PC-9 (cell line): Measurements from ENCODE around the gene PEA15. TPM values are rescaled to one million over a fixed set of nuclear protein-coding genes. Genes with fewer than 3 reads are reported as not detected.
A peak's percentile ranks its signal among the peaks of the same experiment; 100 is the strongest.

Experiments
- BruUV-seq: library from RNA; stranded (reverse); fragments of 400-500 nt; replicated peaks from 2 replicates; lab custom pipeline; 2021; lab: Mats Ljungman, UMichigan
- CTCF ChIA-PET: fragments of 300-600 bp; sonication (Branson Sonifier 250); formaldehyde crosslinking; loops from one replicate; lab custom pipeline; 2022; ENCODE audit warnings: antibody characterized with exemption; lab: Charles Lee
- POLR2A ChIA-PET: fragments of 300-600 bp; sonication (Branson Sonifier 250); formaldehyde crosslinking; loops from one replicate; lab custom pipeline; 2022; ENCODE audit warnings: antibody characterized with exemption; ENCODE audit not compliant: unreplicated experiment; lab: Charles Lee
- DNase-seq, 2 experiments: peaks; one replicate each; pipeline versions ENCODE4 v3.0.0 to v3.0.0-alpha.2; 2015 to 2022; ENCODE audit warnings: mixed read lengths in 1 of 2
- H2AFZ ChIP-seq: fragments of 200-600 bp; sonication (generic); 2 replicates; pipeline ENCODE4 v1.8.1; 2017; ENCODE audit warnings: antibody characterized with exemption
- H3F3A ChIP-seq: fragments of 200-600 bp; sonication (generic); 2 replicates; pipeline ENCODE4 v1.8.1; 2017; ENCODE audit warnings: antibody characterized with exemption, mild to moderate bottlenecking, low read depth; ENCODE audit not compliant: insufficient read depth
- H3K27ac ChIP-seq: fragments of 200-600 bp; sonication (generic); 2 replicates; pipeline ENCODE4 v1.6.1; 2016; ENCODE audit warnings: mixed run types
- H3K27me3 ChIP-seq: fragments of 200-600 bp; sonication (generic); 2 replicates; pipeline ENCODE4 v1.6.1; 2016; ENCODE audit warnings: low read depth, mixed run types; ENCODE audit not compliant: insufficient read depth
- H3K36me3 ChIP-seq: fragments of 200-600 bp; sonication (generic); 2 replicates; pipeline ENCODE4 v1.6.1; 2016; ENCODE audit warnings: low read depth, mixed run types
- H3K4me1 ChIP-seq: fragments of 200-600 bp; sonication (generic); replicated peaks from 2 replicates; pipeline ENCODE4 v1.6.1; 2016; ENCODE audit warnings: mixed run types; ENCODE audit not compliant: insufficient read depth
- H3K4me2 ChIP-seq: fragments of 200-600 bp; sonication (generic); 2 replicates; pipeline ENCODE4 v1.6.1; 2017; ENCODE audit warnings: mixed run types
- H3K4me3 ChIP-seq: fragments of 200-600 bp; sonication (generic); 2 replicates; pipeline ENCODE4 v1.6.1; 2016; ENCODE audit warnings: mixed run types
- H3K79me2 ChIP-seq: fragments of 200-600 bp; sonication (generic); 2 replicates; pipeline ENCODE4 v1.6.1; 2017; ENCODE audit warnings: low read depth, mixed run types
- H3K9me2 ChIP-seq: fragments of 200-600 bp; sonication (generic); 2 replicates; pipeline ENCODE4 v1.8.1; 2017; ENCODE audit warnings: mild to moderate bottlenecking; ENCODE audit not compliant: insufficient read depth
- H3K9me3 ChIP-seq: fragments of 200-600 bp; sonication (generic); 2 replicates; pipeline ENCODE4 v1.8.1; 2016; ENCODE audit warnings: low read depth; ENCODE audit not compliant: insufficient read depth
- H4K20me1 ChIP-seq: fragments of 200-600 bp; sonication (generic); 2 replicates; pipeline ENCODE4 v1.8.1; 2017; ENCODE audit not compliant: insufficient read depth
- CTCF ChIP-seq: fragments of 200-600 bp; sonication (generic); conservative IDR thresholded peaks from 2 replicates; pipeline ENCODE4 v1.6.1; 2017; ENCODE audit warnings: mixed run types, antibody characterized with exemption, mild to moderate bottlenecking, moderate library complexity
- EZH2 ChIP-seq: fragments of 200-600 bp; sonication (generic); IDR thresholded peaks from 2 replicates; pipeline ENCODE4 v1.8.0; 2017; ENCODE audit warnings: antibody characterized with exemption, low read depth
- intact Hi-C: fragments of 100-400 bp; cut with micrococcal nuclease; formaldehyde crosslinking; loops from one replicate; pipeline ENCODE4 v1.10.0; 2022; ENCODE audit not compliant: unreplicated experiment
- total RNA-seq: library from RNA; stranded (reverse); gene quantifications from 2 replicates; pipeline ENCODE4 v1.2.3, GENCODE V29; 2021

The PEA15 gene
- total RNA-seq, 1 experiment from 2014 or later: 139 TPM

GRCh38 chr1:160164121-160164520 is 41.1 kb upstream of the PEA15 start:
- Histone ChIP-seq H3K27me3 (no peaks in the 10 kb centered on the region), H3K4me2 (no peak overlapping the region), H3F3A (peaks cover under 1% of the 10 kb centered on the region; the same call in 1 of the 2 replicates), H3K9me2 (no peaks in the 10 kb centered on the region; the same call in 1 of the 2 replicates), H3K79me2 (no peaks in the 10 kb centered on the region), H4K20me1 (no peaks in the 10 kb centered on the region), H3K27ac (no peak overlapping the region), H3K9me3 (no peaks in the 10 kb centered on the region), H3K4me1 (peaks cover 19% of the 10 kb centered on the region; the same call in 1 of the 2 replicates), H3K4me3 (no peak overlapping the region), H3K36me3 (no peaks in the 10 kb centered on the region), H2AFZ (no peak overlapping the region)
- no peak for DNase-seq
- CTCF ChIA-PET: no interaction called here
- POLR2A ChIA-PET: no interaction called here
- BruUV-seq: no TSS peak
- TF ChIP-seq EZH2 (no peak), CTCF (no peak)
- intact Hi-C loops: no loop called here

- Histone ChIP-seq H4K20me1 (no peaks in the 10 kb centered on the region), H3K4me2 (no peak overlapping the region), H3F3A (peaks cover 3% of the 10 kb centered on the region; the same call in 1 of the 2 replicates), H3K9me2 (no peaks in the 10 kb centered on the region; the same call in 1 of the 2 replicates), H3K79me2 (no peaks in the 10 kb centered on the region), H3K27ac (no peak overlapping the region), H3K36me3 (no peaks in the 10 kb centered on the region), H2AFZ (no peak overlapping the region), H3K4me3 (no peak overlapping the region), H3K4me1 (peaks cover 9% of the 10 kb centered on the region; the same call in 1 of the 2 replicates), H3K27me3 (no peaks in the 10 kb centered on the region), H3K9me3 (no peaks in the 10 kb centered on the region)
- intact Hi-C loops: no loop called here
- no peak for TF ChIP-seq EZH2
- no peak for TF ChIP-seq CTCF
- DNase-seq: no peak
- ChIA-PET CTCF (interaction anchor here (0.6 kb wide), 1 partner anchor 11 kb away, joined by 3 read pairs; no protein-coding TSS in a partner anchor), POLR2A (interaction anchor here (0.6 to 0.7 kb wide), 3 partner anchors 39 to 248 kb away, joined by 3 to 5 read pairs (median 4); no protein-coding TSS in a partner anchor)
- BruUV-seq: no TSS peak
These were observed 38.9 kb upstream of the PEA15 start for GRCh38 chr1:160166166-160166868.

- intact Hi-C loops: no loop called here
- H3K27me3 ChIP-seq: no peaks in the 10 kb centered on the region
- H3F3A ChIP-seq: peaks cover 3% of the 10 kb centered on the region; the same call in 1 of the 2 replicates
- no peak overlapping the region for H2AFZ ChIP-seq
- H3K9me2 ChIP-seq: no peaks in the 10 kb centered on the region; the same call in 1 of the 2 replicates
- H3K9me3 ChIP-seq: no peaks in the 10 kb centered on the region
- DNase-seq: peak in 1 of 2 experiments; percentile 35
- H3K27ac ChIP-seq: no peak overlapping the region
- no peak overlapping the region for H3K4me3 ChIP-seq
- no peaks in the 10 kb centered on the region for H4K20me1 ChIP-seq
- peaks cover 9% of the 10 kb centered on the region; the same call in 1 of the 2 replicates for H3K4me1 ChIP-seq
- H3K4me2 ChIP-seq: peak overlapping the region; percentile 24; the same call in 1 of the 2 replicates
- ChIA-PET CTCF (interaction anchor here (0.6 kb wide), 1 partner anchor 10 kb away, joined by 3 read pairs; no protein-coding TSS in a partner anchor), POLR2A (interaction anchor here (0.6 kb wide), 2 partner anchors 39 to 249 kb away, joined by 3 to 5 read pairs; no protein-coding TSS in a partner anchor)
- H3K36me3 ChIP-seq: no peaks in the 10 kb centered on the region
- no peaks in the 10 kb centered on the region for H3K79me2 ChIP-seq
- no peak for TF ChIP-seq CTCF
- no peak for TF ChIP-seq EZH2
- no TSS peak for BruUV-seq
These were observed 38.1 kb upstream of the PEA15 start for GRCh38 chr1:160167056-160167455.
